Effector memory CD4-positive, alpha-beta T cell (primary cell): ENCODE measurements around the gene TTC31.

Source experiments
- DNase-seq, 3 donors: peaks; one replicate each; pipeline ENCODE4 v3.0.0-alpha.2; 2020
- H3K27ac ChIP-seq: 2 replicates; pipeline ENCODE4 v1.7.0; 2013; ENCODE audit warnings: mild to moderate bottlenecking, low read length, moderate library complexity; ENCODE audit not compliant: insufficient read depth, poor library complexity, severe bottlenecking
- H3K27me3 ChIP-seq: replicated peaks from 2 replicates; pipeline ENCODE4 v1.7.0; 2013; ENCODE audit warnings: mild to moderate bottlenecking, low read length; ENCODE audit not compliant: insufficient read depth, control insufficient read depth, poor library complexity, severe bottlenecking
- H3K36me3 ChIP-seq: 2 replicates; pipeline ENCODE4 v1.7.0; 2013; ENCODE audit warnings: mild to moderate bottlenecking, low read length, moderate library complexity; ENCODE audit not compliant: control insufficient read depth, insufficient read depth
- H3K4me1 ChIP-seq: 2 replicates; pipeline ENCODE4 v1.7.0; 2013; ENCODE audit warnings: low read length, mild to moderate bottlenecking; ENCODE audit not compliant: control insufficient read depth, insufficient read depth, poor library complexity, severe bottlenecking
- H3K4me3 ChIP-seq: 2 replicates; pipeline ENCODE4 v1.7.0; 2013; ENCODE audit warnings: low read length, low read depth, mild to moderate bottlenecking; ENCODE audit not compliant: insufficient read depth, poor library complexity, severe bottlenecking
- H3K9me3 ChIP-seq: 2 replicates; pipeline ENCODE4 v1.7.0; 2013; ENCODE audit warnings: mild to moderate bottlenecking, low read length, moderate library complexity; ENCODE audit not compliant: control insufficient read depth

Gene TTC31

DNA sequence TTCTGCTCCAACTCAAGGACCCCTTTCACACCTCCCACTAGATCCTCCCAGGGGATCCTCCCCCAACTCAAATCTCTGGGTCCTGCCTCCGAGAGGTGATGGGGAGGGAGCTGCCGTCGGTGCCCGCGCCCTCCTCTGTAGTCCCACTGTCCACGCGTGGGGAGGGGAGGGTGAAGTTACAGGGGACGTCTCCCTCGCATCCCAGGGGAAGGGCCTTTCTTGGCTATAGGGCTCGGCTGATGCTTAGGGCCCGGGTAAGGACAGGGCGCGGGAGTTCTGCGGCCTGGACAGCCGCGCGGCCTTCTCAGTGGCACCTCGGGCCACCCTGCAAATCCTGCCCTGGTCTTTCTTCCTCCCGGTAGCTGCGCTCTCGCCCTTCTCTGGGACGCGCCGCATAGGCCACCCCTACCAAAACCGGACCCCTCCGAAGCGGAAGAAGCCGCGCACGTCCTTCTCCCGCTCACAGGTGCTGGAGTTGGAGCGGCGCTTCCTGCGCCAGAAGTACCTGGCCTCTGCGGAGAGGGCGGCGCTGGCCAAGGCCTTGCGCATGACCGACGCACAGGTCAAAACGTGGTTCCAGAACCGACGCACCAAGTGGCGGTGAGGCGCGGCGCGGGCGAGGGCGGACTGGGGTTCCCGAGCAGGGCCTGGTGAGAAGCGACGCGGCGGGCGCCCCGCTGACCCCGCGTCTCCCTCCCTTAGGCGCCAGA, 32.5 kb downstream of the TTC31 start:
- Histone ChIP-seq H3K27me3 (peaks cover 58% of the 10 kb centered on the region), H3K9me3 (no peaks in the 10 kb centered on the region), H3K4me3 (peak overlapping the region; percentile 58), H3K4me1 (peaks cover 36% of the 10 kb centered on the region), H3K27ac (no peak overlapping the region), H3K36me3 (no peaks in the 10 kb centered on the region)
- no peak for DNase-seq

DNA sequence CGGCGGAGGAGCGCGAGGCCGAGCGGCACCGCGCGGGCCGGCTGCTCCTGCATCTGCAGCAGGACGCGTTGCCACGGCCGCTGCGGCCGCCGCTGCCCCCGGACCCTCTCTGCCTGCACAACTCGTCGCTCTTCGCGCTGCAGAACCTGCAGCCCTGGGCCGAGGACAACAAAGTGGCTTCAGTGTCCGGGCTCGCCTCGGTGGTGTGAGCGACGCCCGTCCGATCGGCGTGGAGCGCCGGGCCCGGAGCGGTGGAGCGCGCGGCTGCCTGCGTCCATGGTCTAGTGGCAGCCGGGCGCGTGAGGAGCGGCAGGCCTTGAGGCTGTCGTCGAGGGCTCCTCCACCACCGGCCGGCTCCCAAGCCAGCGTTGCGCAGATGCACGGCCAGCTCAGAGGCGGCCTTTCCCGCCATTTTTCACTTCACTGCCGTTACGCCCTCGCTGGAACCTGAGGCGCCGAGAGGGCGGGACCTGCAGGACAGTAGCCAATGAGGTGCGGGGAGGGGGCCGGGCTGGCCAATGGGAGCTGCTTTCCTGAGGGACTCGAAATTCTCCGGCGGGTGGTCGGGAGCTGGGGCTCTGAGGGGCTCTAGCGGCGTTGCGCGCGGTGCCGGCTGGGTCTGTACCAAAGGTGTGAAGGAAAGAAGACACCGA, 33.2 kb downstream of the TTC31 start:
- peaks cover 58% of the 10 kb centered on the region for H3K27me3 ChIP-seq
- H3K4me3 ChIP-seq = peak overlapping the region; percentile 58
- no peaks in the 10 kb centered on the region for H3K36me3 ChIP-seq
- H3K4me1 ChIP-seq = peaks cover 36% of the 10 kb centered on the region
- DNase-seq = peak; percentile 41 to 60 (median 58)
- no peaks in the 10 kb centered on the region for H3K9me3 ChIP-seq
- no peak overlapping the region for H3K27ac ChIP-seq

GRCh38 chr2:74516650-74517049, 33.8 kb downstream of the TTC31 start:
- Histone ChIP-seq H3K4me3 (peak overlapping the region; percentile 58), H3K27me3 (peaks cover 58% of the 10 kb centered on the region), H3K9me3 (no peaks in the 10 kb centered on the region), H3K27ac (no peak overlapping the region), H3K36me3 (no peaks in the 10 kb centered on the region), H3K4me1 (peaks cover 36% of the 10 kb centered on the region)
- DNase-seq = no peak

DNA sequence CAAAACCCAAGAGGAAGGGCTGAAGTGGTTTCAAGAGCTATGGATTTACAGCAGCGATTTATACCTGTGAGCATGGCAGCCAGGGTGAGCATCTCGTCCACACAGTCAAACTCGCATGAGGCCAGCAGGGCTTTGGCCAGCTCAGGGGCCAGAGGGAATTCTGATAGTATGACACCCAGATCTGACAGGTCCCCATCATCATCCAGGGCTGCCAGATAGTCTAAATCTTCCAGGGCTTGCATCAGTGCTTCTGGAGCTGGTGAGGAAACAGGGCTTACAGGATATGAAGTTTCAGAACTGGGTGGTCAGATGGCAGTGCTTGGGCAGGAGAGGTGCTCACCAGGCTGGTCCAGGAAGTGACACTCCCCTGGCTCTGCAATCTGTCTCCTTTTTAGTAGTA, 39.6 kb downstream of the TTC31 start:
- Histone ChIP-seq H3K4me1 (no peaks in the 10 kb centered on the region), H3K9me3 (no peaks in the 10 kb centered on the region), H3K27me3 (peaks cover 22% of the 10 kb centered on the region), H3K36me3 (peaks cover 14% of the 10 kb centered on the region), H3K4me3 (no peak overlapping the region), H3K27ac (no peak overlapping the region)
- DNase-seq = no peak

GRCh38 chr2:74524005-74524404, 41.1 kb downstream of the TTC31 start:
- peaks cover 8% of the 10 kb centered on the region for H3K4me1 ChIP-seq
- H3K9me3 ChIP-seq = no peaks in the 10 kb centered on the region
- H3K27ac ChIP-seq = no peak overlapping the region
- H3K27me3 ChIP-seq = peaks cover 9% of the 10 kb centered on the region
- no peak overlapping the region for H3K4me3 ChIP-seq
- peaks cover 21% of the 10 kb centered on the region for H3K36me3 ChIP-seq
- no peak for DNase-seq

DNA sequence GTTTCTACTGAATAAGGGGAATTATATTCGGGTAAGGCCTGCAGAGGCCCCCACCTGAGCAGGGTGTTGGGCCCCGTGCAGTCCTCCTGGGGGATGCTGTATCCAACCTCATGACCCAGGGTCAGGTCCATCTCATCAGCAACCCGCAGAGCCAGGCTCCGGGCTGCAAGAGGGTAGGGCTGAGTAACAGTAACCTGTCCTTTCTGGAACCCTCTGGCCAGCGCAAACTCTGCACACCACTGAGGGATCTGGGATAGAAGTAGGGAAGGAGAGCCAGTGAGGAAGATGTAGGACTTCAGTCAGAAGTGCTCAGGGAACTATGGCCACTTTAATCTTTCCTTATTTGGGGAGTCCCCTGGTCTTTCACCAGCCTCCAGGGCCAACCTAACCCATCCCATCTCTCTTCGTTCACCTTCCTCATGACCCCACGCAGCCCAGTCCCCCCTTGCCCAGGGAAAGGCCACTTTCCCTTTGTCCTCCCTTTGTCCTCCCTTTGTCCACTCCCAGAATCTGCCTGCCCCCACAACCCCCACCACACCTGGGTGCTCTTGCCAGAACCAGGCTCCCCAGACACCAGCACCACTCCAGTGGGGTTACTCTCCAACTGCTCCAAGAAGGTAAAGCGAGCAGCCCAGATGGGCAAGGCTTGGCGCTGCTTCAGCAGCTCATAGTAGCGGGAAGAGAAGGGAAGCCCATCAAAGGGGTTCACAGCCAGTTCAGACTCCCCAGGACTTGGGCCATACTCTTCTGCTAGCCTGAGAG, 42.3 kb downstream of the TTC31 start:
- no peak overlapping the region for H3K27ac ChIP-seq
- DNase-seq = no peak
- H3K4me3 ChIP-seq = no peak overlapping the region

GRCh38 chr2:74525717-74526648, 43.1 kb downstream of the TTC31 start, which contains the start of gene DQX1:
Gene DQX1, minus strand, starts transcription at chr2:74526231. Its CDS starts 502 bp downstream, at chr2:74525729.
- Histone ChIP-seq H3K27me3 (no peaks in the 10 kb centered on the region), H3K4me3 (no peak within 1 kb of the TSS), H3K36me3 (peaks cover 21% of the 10 kb centered on the region), H3K27ac (no peak within 1 kb of the TSS), H3K4me1 (peaks cover 18% of the 10 kb centered on the region), H3K9me3 (no peaks in the 10 kb centered on the region)
- DNase-seq = no peak

More for the DNA sequence above, 42.3 kb downstream of the TTC31 start:
- peaks cover 11% of the 10 kb centered on the region for H3K4me1 ChIP-seq
- H3K27me3 ChIP-seq = no peaks in the 10 kb centered on the region
- H3K36me3 ChIP-seq = peaks cover 21% of the 10 kb centered on the region
- H3K9me3 ChIP-seq = no peaks in the 10 kb centered on the region

- no peak for DNase-seq
- H3K27me3 ChIP-seq = no peaks in the 10 kb centered on the region
- no peak overlapping the region for H3K27ac ChIP-seq
- H3K9me3 ChIP-seq = no peaks in the 10 kb centered on the region
- peaks cover 21% of the 10 kb centered on the region for H3K36me3 ChIP-seq
- no peak overlapping the region for H3K4me3 ChIP-seq
- H3K4me1 ChIP-seq = peaks cover 22% of the 10 kb centered on the region
These were observed 43.9 kb downstream of the TTC31 start for GRCh38 chr2:74526649-74527230.

GRCh38 chr2:74527741-74528140, 44.9 kb downstream of the TTC31 start:
- no peak overlapping the region for H3K27ac ChIP-seq
- no peak overlapping the region for H3K4me3 ChIP-seq
- H3K9me3 ChIP-seq = no peaks in the 10 kb centered on the region
- H3K27me3 ChIP-seq = no peaks in the 10 kb centered on the region
- no peak for DNase-seq
- peaks cover 21% of the 10 kb centered on the region for H3K36me3 ChIP-seq
- peaks cover 22% of the 10 kb centered on the region for H3K4me1 ChIP-seq
